Thoracic aorta (tissue), 2 donors: Measurements from ENCODE around the gene OTOA. TPM values are rescaled to one million over a fixed set of nuclear protein-coding genes. Genes with fewer than 3 reads are reported as not detected.
A peak's percentile ranks its signal among the peaks of the same experiment; 100 is the strongest.

ENCODE experiments used
- ATAC-seq: fragments of 150-250 bp; one replicate; pipeline ENCODE4 v1.8.0; 2017; ENCODE audit warnings: low read depth; ENCODE audit not compliant: insufficient number of reproducible peaks, low FRiP score
- DNase-seq: peaks from one replicate; pipeline ENCODE4 v3.0.0-alpha.2; 2020; ENCODE audit warnings: low spot score
- H3K27ac ChIP-seq, 2 donors: fragments of 200-600 bp; sonication (generic); 1 replicate in 1 of 2; 2 replicates in 1 of 2; pipeline ENCODE4 v1.5.1; 2016; ENCODE audit warnings: mild to moderate bottlenecking in 2 of 2, moderate library complexity in 2 of 2
- H3K27me3 ChIP-seq: fragments of 200-600 bp; sonication (generic); replicated peaks from 2 replicates; pipeline ENCODE4 v1.6.0; 2016; ENCODE audit warnings: mild to moderate bottlenecking; ENCODE audit not compliant: insufficient read depth
- H3K36me3 ChIP-seq: fragments of 200-600 bp; sonication (generic); one replicate; pipeline ENCODE4 v1.5.1; 2016
- H3K4me1 ChIP-seq, 2 donors: fragments of 200-600 bp; sonication (generic); 1 replicate in 1 of 2; 2 replicates in 1 of 2; pipeline versions ENCODE4 v1.5.1 to v1.6.0; 2016; ENCODE audit warnings: low read depth in 2 of 2, mild to moderate bottlenecking in 1 of 2; ENCODE audit not compliant: control insufficient read depth in 1 of 2
- H3K4me3 ChIP-seq: fragments of 200-600 bp; sonication (generic); 2 replicates; pipeline ENCODE4 v1.5.1; 2016; ENCODE audit warnings: mild to moderate bottlenecking
- H3K9me3 ChIP-seq: fragments of 200-600 bp; sonication (generic); 2 replicates; pipeline ENCODE4 v1.5.1; 2016
- total RNA-seq, 2 donors: library from RNA; depleted of rRNA; stranded (reverse); fragments of >200 nt; gene quantifications; one replicate each; pipeline versions ENCODE4 v1.1.0 to v1.2.3, GENCODE V29; 2016
- TF ChIP-seq, protein P1 (sequence below): fragments of 200-600 bp; sonication (generic); IDR thresholded peaks from one replicate; pipeline ENCODE4 v1.5.1; 2019; ENCODE audit warnings: antibody characterized with exemption

Gene OTOA
- total RNA-seq: under 1 TPM in 1 of 2 donors, not detected in 1; 0.21 TPM

DNA sequence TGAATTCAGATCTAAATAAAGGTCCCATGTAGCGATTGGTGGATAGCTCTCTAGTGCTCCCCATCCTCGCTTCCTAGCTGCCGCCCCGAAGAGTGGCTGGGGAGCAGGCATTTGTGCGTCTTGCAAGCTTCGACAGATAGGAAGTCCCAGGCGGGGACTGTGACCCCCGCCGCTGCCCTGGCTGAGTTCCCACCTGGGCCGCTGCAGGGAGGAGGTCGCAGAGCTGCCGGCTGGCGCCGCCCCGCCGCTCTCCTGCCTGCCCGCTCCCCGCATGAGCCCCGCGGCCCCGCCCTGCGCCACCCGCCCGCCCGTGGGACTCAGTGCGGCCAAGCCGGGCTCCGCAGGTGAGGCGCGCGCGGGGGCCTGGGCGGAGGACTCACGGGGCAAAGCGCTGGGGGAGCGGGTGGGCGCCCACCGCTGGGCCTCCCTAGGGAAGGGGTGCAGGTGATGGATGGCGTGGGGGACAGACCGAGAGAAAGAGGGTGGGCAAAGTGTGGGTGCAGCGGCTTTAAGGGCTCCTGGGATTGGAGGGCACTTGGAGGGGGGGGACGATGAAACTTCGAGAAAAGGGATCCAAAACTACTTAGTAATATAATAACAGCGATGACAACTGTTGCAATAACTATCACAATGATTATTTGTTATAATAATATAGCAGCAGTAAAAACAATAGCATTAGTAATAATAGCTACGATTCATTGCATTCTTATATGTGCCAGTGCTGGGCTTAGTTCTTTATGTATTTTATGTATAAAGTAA is at the start of gene OTOA:
OTOA (plus strand) TSS at position 80 of the 759 bp plus-strand sequence. CDS start 14,547 bp downstream, outside the sequence.
- ATAC-seq (no peak), DNase-seq (no peak)
- Histone ChIP-seq H3K27me3 (peaks cover 6% of the 10 kb centered on the region), H3K27ac (no peak within 1 kb of the TSS), H3K36me3 (no peaks in the 10 kb centered on the region), H3K4me1 (peaks cover 5 to 6% of the 10 kb centered on the region in 2 donors), H3K4me3 (peak within 1 kb of the TSS; percentile 64), H3K9me3 (no peaks in the 10 kb centered on the region)
- TF ChIP-seq, protein P1, sequence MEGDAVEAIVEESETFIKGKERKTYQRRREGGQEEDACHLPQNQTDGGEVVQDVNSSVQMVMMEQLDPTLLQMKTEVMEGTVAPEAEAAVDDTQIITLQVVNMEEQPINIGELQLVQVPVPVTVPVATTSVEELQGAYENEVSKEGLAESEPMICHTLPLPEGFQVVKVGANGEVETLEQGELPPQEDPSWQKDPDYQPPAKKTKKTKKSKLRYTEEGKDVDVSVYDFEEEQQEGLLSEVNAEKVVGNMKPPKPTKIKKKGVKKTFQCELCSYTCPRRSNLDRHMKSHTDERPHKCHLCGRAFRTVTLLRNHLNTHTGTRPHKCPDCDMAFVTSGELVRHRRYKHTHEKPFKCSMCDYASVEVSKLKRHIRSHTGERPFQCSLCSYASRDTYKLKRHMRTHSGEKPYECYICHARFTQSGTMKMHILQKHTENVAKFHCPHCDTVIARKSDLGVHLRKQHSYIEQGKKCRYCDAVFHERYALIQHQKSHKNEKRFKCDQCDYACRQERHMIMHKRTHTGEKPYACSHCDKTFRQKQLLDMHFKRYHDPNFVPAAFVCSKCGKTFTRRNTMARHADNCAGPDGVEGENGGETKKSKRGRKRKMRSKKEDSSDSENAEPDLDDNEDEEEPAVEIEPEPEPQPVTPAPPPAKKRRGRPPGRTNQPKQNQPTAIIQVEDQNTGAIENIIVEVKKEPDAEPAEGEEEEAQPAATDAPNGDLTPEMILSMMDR: no peak

- Histone ChIP-seq H3K9me3 (no peaks in the 10 kb centered on the region), H3K4me3 (no peak overlapping the region), H3K36me3 (no peaks in the 10 kb centered on the region), H3K27ac (no peak overlapping the region), H3K4me1 (peaks cover 11 to 16% of the 10 kb centered on the region in 2 donors), H3K27me3 (no peaks in the 10 kb centered on the region)
- ATAC-seq (no peak), DNase-seq (no peak)
- TF ChIP-seq, protein P1: no peak
Observed at GRCh38 chr16:21614896-21615295, 48.9 kb upstream of the OTOA start.

GRCh38 chr16:21617607-21618006 is 46.2 kb upstream of the OTOA start:
- peaks cover 0 to 2% of the 10 kb centered on the region in 2 donors for H3K4me1 ChIP-seq
- no peak for DNase-seq
- H3K27ac ChIP-seq: no peak overlapping the region
- no peaks in the 10 kb centered on the region for H3K9me3 ChIP-seq
- no peak for ATAC-seq
- no peaks in the 10 kb centered on the region for H3K36me3 ChIP-seq
- H3K27me3 ChIP-seq: no peaks in the 10 kb centered on the region
- no peak overlapping the region for H3K4me3 ChIP-seq
- TF ChIP-seq, protein P1: no peak

DNA sequence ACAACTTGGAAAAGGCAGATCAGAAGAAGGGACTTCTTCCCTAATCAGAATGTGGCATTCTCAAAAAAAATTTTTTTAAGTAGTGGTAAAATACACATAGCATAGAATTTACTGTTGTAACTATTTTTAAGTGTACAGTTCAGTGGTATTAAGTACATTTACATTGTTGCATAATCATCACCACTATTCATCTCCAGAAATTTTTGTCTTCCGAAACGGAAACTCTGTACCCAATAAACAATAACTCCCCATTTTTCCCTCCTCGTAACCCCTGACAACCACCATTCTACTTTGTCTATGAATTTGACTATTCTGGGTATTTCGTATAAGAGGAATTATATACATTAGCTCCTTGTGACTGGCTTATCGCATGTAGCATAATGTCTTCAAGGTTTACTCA is 45.5 kb upstream of the OTOA start:
- no peak overlapping the region for H3K4me3 ChIP-seq
- no peak for DNase-seq
- H3K9me3 ChIP-seq: no peaks in the 10 kb centered on the region
- H3K27ac ChIP-seq: no peak overlapping the region
- no peaks in the 10 kb centered on the region for H3K27me3 ChIP-seq
- TF ChIP-seq, protein P1: no peak
- no peaks in the 10 kb centered on the region for H3K4me1 ChIP-seq
- H3K36me3 ChIP-seq: no peaks in the 10 kb centered on the region
- no peak for ATAC-seq

- H3K4me1 ChIP-seq: no peaks in the 10 kb centered on the region
- TF ChIP-seq, protein P1: no peak
Observed at GRCh38 chr16:21619765-21620425, 43.9 kb upstream of the OTOA start.

More at GRCh38 chr16:21619765-21620425, 43.9 kb upstream of the OTOA start:
- ATAC-seq (no peak), DNase-seq (no peak)
- no peak overlapping the region for H3K27ac ChIP-seq
- H3K27me3 ChIP-seq: no peaks in the 10 kb centered on the region
- H3K36me3 ChIP-seq: peaks cover 2% of the 10 kb centered on the region
- no peak overlapping the region for H3K4me3 ChIP-seq
- no peaks in the 10 kb centered on the region for H3K9me3 ChIP-seq
